Cardiac fibroblast (primary cell): ENCODE data around the gene RTN4RL2.
A peak's percentile ranks its signal among the peaks of the same experiment; 100 is the strongest.

Source experiments
- DNase-seq, 2 donors: peaks; one replicate each; pipeline versions ENCODE4 v3.0.0 to v3.0.0-alpha.2; 2010; ENCODE audit warnings: low read depth in 2 of 2
- H3K4me3 ChIP-seq, 2 donors: replicated peaks in 1 of 2; 1 replicate in 1 of 2; 2 replicates in 1 of 2; pipeline ENCODE4 v1.5.1; 2011; ENCODE audit warnings: low read depth in 2 of 2, low read length in 2 of 2, mild to moderate bottlenecking in 2 of 2, moderate library complexity in 1 of 2
- CTCF ChIP-seq: IDR thresholded peaks from one replicate; pipeline ENCODE4 v1.5.1; 2011; ENCODE audit warnings: low read depth, mild to moderate bottlenecking, low read length, inconsistent platforms

Gene RTN4RL2

GRCh38 chr11:57430952-57431351, 29.4 kb upstream of the RTN4RL2 start:
- H3K4me3 ChIP-seq = no peak overlapping the region
- TF ChIP-seq CTCF = no peak
- no peak for DNase-seq

- DNase-seq = no peak
- no peak overlapping the region for H3K4me3 ChIP-seq
- no peak for TF ChIP-seq CTCF
These were observed 28.2 kb upstream of the RTN4RL2 start for GRCh38 chr11:57432149-57432561.

- no peak for TF ChIP-seq CTCF
- peak; percentile 86 for DNase-seq
- H3K4me3 ChIP-seq = no peak overlapping the region
These were observed 27.6 kb upstream of the RTN4RL2 start for GRCh38 chr11:57432714-57433163.

GRCh38 chr11:57434640-57435546, 25.4 kb upstream of the RTN4RL2 start:
- DNase-seq = peak; percentile 95 to 97
- H3K4me3 ChIP-seq = no peak overlapping the region
- TF ChIP-seq CTCF = no peak

GRCh38 chr11:57436031-57436430, 24.3 kb upstream of the RTN4RL2 start:
- no peak overlapping the region for H3K4me3 ChIP-seq
- TF ChIP-seq CTCF = no peak
- DNase-seq = no peak

GRCh38 chr11:57438345-57439285, 21.7 kb upstream of the RTN4RL2 start:
- no peak for TF ChIP-seq CTCF

More at GRCh38 chr11:57438345-57439285, 21.7 kb upstream of the RTN4RL2 start:
- no peak overlapping the region for H3K4me3 ChIP-seq
- no peak for DNase-seq
